GM12872 (cell line): ENCODE measurements around the gene ESCO1.

ENCODE experiments used
- TF ChIP-seq, protein P1 (sequence below): IDR thresholded peaks from 3 replicates; pipeline ENCODE4 v1.5.1; 2011; ENCODE audit warnings: low read depth, mild to moderate bottlenecking, low read length, moderate library complexity; ENCODE audit not compliant: insufficient read depth

The ESCO1 gene

DNA sequence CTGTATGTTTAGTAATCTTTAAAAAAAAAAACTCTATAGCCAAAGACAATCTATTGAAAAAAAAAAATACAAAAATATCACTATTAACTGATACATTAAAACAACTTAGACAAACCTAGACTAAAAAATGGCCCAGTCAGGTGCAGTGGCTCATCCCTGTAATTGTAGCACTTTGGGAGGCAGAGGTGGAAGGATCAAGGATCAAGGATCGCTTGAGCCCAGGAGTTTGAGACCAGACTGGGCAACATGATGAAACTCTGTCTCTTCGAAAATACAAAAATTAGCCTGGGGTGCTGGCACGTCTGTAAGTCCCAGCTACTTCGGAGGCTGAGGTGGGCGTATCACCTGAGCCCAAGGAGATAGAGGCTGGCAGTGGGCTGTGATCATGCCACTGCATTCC lies 16.1 kb downstream of the ESCO1 start:
- TF ChIP-seq, protein P1, sequence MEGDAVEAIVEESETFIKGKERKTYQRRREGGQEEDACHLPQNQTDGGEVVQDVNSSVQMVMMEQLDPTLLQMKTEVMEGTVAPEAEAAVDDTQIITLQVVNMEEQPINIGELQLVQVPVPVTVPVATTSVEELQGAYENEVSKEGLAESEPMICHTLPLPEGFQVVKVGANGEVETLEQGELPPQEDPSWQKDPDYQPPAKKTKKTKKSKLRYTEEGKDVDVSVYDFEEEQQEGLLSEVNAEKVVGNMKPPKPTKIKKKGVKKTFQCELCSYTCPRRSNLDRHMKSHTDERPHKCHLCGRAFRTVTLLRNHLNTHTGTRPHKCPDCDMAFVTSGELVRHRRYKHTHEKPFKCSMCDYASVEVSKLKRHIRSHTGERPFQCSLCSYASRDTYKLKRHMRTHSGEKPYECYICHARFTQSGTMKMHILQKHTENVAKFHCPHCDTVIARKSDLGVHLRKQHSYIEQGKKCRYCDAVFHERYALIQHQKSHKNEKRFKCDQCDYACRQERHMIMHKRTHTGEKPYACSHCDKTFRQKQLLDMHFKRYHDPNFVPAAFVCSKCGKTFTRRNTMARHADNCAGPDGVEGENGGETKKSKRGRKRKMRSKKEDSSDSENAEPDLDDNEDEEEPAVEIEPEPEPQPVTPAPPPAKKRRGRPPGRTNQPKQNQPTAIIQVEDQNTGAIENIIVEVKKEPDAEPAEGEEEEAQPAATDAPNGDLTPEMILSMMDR = no peak

DNA sequence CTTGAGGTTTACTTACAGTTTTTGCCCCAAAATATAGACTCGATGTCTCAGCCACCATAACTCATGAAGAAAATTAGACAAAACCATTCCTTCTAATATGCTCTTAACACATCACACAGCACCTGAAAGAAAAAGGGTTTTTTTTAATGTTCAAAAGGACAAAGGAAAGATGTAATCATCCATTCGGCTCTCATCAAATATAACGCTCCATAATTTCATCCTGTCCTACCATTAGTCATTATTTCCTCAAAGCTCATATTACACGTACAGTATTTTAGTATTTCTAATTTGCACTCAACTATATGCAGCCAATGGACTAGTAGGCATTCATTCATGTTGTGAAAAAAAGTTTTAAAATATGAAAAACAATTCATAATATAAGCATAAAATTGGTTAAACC lies 24.8 kb downstream of the ESCO1 start:
- TF ChIP-seq, protein P1 = no peak

DNA sequence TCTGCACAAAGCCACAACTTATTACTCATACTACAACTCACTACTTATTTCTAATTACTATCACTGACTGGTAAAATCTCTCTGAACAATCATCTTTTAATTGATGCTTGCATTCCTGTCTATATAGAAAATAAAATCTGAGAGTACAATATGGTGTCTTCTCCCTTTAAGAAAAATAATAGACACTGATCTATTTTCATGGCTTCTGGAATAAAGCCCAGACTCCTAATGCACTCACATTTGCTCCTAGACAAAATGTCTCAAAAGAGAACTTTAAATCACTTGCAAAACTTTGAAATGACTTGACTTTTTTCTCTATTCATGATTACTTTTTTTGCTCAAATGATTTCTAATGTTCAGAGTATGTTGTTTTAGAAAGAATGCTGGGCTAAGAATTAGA lies 28.7 kb downstream of the ESCO1 start:
- TF ChIP-seq, protein P1 = no peak

DNA sequence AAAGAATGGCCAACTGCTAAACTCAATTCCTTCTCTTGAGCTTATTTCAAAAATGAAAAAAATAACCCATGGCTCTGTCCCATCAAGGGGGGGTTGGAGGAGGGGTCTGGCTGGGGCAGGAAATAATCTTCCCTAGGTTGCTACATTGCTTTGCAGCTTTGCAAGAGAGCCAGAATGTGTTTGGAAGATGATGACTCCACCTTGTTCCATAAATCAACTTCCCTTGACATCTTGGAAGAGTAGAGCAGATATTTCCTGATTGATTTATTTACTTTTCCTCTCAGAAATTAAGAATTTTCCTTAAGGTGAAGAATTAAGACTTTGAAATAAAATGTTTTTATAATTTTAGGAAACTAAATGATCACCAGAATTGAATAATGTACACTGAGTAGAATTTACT lies 41.3 kb downstream of the ESCO1 start:
- TF ChIP-seq, protein P1 = no peak

DNA sequence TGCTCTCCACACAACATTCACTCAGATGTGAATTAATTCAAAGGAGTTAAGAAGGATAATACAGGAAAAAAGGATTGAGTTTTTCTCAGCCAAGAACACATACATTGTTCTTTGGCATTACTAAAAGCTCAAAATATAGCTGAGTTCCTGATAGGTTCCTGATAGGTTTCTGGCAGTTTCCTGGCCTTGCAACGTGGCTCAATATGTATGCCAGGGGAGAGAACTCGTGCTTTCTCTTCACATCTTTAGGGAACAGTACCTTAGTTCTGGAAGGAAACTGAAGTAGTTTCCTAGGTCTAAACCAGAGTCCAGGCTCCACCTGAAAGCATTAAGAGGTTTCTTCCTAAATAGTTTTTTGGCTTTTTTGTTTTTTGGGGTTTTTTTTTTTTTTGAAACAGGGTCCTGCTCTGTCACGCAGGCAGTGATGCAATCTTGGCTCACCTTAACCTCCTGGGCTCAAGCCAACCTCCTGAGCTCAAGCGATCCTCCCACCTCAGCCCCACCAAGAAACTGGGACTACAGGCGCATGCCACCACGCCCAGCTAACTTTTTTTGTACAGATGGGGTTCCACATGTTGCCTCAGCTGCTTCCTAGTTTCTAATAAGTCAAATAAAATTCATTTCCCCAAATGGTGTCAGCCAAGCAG lies 42.8 kb downstream of the ESCO1 start:
- TF ChIP-seq, protein P1 = no peak

DNA sequence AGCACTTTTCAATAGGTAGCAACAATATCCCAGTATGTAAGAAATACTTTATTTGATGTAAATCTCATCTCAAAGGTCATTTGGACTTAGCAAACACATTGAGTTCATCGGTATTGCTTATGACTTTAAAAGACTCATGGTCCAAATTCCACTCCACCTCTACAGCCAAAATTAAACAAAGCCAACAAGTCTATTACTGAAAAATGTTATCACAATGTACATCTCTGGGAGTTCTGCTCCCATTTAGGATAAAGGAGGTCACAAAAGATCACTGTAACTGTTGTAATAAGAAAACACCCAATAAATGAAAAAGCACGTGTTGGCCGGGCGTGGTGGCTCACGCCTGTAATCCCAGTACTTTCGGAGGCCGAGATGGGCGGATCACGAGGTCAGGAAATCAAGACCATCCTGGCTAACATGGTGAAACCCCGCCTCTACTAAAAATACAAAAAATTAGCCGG lies 50.0 kb downstream of the ESCO1 start:
- TF ChIP-seq, protein P1 = no peak

DNA sequence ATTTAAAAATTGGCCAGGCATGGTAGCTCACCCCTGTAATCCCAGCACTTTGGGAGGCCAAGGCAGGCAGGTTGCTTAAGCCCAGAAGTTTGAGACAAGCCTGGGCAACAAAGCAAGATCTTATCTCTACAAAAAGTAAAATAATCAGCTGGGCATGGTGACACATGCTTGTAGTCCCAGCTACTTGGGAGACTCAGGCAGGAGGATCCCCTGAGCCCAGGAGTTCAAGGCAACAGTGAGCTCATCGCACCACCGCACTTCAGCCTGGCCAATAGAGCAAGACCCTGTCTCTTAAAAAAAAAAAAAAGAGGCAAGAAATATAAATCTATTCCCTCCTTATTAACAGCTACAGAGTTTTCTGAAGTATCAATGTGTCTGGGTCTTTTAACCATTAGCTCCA lies 51.9 kb downstream of the ESCO1 start:
- TF ChIP-seq, protein P1 = no peak
